Tongue (tissue), 2 donors: ENCODE data around the gene LRTM2. TPM values are rescaled to one million over a fixed set of nuclear protein-coding genes. Genes with fewer than 3 reads are reported as not detected.
"Not testable (repeated sequence)": the region's sequence is repeated elsewhere in the genome, so short reads cannot be mapped to it uniquely, and the experiment has no call there.

Source experiments
- DNase-seq: peaks from one replicate; pipeline ENCODE4 v3.0.0-alpha.2; 2015
- total RNA-seq: library from RNA; depleted of rRNA; stranded (reverse); fragments of >200 nt; gene quantifications from one replicate; pipeline ENCODE4 v1.2.3, GENCODE V29; 2014

LRTM2 gene
- total RNA-seq, 1 donor from 2014 or later, result not detected

GRCh38 chr12:1811281-1811947 lies 9.0 kb upstream of the LRTM2 start:
- no peak for DNase-seq

GRCh38 chr12:1811948-1812291 lies 8.4 kb upstream of the LRTM2 start:
- no peak for DNase-seq

GRCh38 chr12:1812650-1813302 lies 7.6 kb upstream of the LRTM2 start:
- DNase-seq, result no peak

GRCh38 chr12:1814266-1814665 lies 6.1 kb upstream of the LRTM2 start:
- DNase-seq, result no peak

- no peak for DNase-seq
Measured at GRCh38 chr12:1815108-1815507, 5.3 kb upstream of the LRTM2 start.

GRCh38 chr12:1815814-1816729 lies 4.3 kb upstream of the LRTM2 start:
- no peak for DNase-seq

- DNase-seq, result peak; percentile 58
Measured at GRCh38 chr12:1816730-1817348, 3.5 kb upstream of the LRTM2 start.

GRCh38 chr12:1817928-1818327 lies 2.4 kb upstream of the LRTM2 start:
- DNase-seq, result not testable (repeated sequence)

GRCh38 chr12:1819050-1819449 lies 1.3 kb upstream of the LRTM2 start:
- DNase-seq, result no peak

GRCh38 chr12:1819571-1819970 lies 794 bp upstream of the LRTM2 start:
- DNase-seq, result no peak

GRCh38 chr12:1820896-1821291 lies 529 bp downstream of the LRTM2 start:
- no peak for DNase-seq

GRCh38 chr12:1821805-1822204 lies 1.4 kb downstream of the LRTM2 start:
- DNase-seq, result no peak

GRCh38 chr12:1822699-1823098 lies 2.3 kb downstream of the LRTM2 start:
- no peak for DNase-seq

- no peak for DNase-seq
Measured at GRCh38 chr12:1823237-1823636, 2.9 kb downstream of the LRTM2 start.

GRCh38 chr12:1825382-1826102 lies 5.2 kb downstream of the LRTM2 start:
- DNase-seq, result no peak

GRCh38 chr12:1826401-1826800 lies 6.0 kb downstream of the LRTM2 start:
- DNase-seq, result no peak

- no peak for DNase-seq
Measured at GRCh38 chr12:1826867-1827705, 6.7 kb downstream of the LRTM2 start.

- no peak for DNase-seq
Measured at GRCh38 chr12:1827826-1828805, 7.8 kb downstream of the LRTM2 start.

- no peak for DNase-seq
Measured at GRCh38 chr12:1828856-1829255, 8.5 kb downstream of the LRTM2 start.
